Measurements from ENCODE around the gene NKAPD1. TPM values are rescaled to one million over a fixed set of nuclear protein-coding genes. Genes with fewer than 3 reads are reported as not detected.

Gene NKAPD1
- total and polyA plus RNA-seq, 7 donors: 11.1 to 19.4 (median 16.2) TPM

GRCh38 chr11:112029460-112029859 is 44.6 kb upstream of the NKAPD1 start:
- Histone ChIP-seq H3K4me3 (no peak overlapping the region), H3K4me1 (peaks cover 0 to 11% (median 3%) of the 10 kb centered on the region in 4 donors), H3K36me3 (peaks cover 0 to 60% (median 21%) of the 10 kb centered on the region in 4 donors), H3K27me3 (no peaks in the 10 kb centered on the region), H3K9me3 (no peaks in the 10 kb centered on the region), H3K27ac (no peak overlapping the region)
- WGBS, 2 donors: 98 to 99% methylated on average over 2 of the region's 2 CpGs
- TF ChIP-seq POLR2AphosphoS5 (IDR thresholded peaks at IDR 0.05) (no peak), EP300 (IDR thresholded peaks at IDR 0.05) (no peak), POLR2A (IDR thresholded peaks at IDR 0.05) (no peak)
- TF ChIP-seq, protein P1, sequence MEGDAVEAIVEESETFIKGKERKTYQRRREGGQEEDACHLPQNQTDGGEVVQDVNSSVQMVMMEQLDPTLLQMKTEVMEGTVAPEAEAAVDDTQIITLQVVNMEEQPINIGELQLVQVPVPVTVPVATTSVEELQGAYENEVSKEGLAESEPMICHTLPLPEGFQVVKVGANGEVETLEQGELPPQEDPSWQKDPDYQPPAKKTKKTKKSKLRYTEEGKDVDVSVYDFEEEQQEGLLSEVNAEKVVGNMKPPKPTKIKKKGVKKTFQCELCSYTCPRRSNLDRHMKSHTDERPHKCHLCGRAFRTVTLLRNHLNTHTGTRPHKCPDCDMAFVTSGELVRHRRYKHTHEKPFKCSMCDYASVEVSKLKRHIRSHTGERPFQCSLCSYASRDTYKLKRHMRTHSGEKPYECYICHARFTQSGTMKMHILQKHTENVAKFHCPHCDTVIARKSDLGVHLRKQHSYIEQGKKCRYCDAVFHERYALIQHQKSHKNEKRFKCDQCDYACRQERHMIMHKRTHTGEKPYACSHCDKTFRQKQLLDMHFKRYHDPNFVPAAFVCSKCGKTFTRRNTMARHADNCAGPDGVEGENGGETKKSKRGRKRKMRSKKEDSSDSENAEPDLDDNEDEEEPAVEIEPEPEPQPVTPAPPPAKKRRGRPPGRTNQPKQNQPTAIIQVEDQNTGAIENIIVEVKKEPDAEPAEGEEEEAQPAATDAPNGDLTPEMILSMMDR (IDR thresholded peaks at IDR 0.05): no peak
- DNase-seq: no peak
- intact Hi-C loops (cut with DNase I): no loop called here

DNA sequence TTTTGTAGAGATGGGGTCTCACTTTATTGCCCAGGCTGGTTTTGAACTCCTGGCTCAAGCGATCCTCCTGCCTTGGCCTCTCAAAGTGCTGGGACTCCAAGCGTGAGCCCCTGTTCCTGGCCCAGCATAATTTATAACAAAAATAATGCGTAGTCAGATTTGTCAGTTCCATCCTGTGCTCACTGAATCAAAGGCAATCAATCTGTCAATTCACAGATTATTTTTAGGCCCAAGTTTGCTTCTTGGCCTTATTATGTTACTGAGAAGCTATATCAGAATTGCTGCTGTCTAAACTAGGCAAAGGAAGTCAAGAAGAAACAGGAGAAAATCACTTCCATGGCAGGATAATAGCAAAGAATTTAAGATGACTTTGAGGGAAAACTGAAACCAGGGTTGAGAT is 40.2 kb upstream of the NKAPD1 start:
- Histone ChIP-seq H3K4me1 (no peaks in the 10 kb centered on the region), H3K27ac (no peak overlapping the region), H3K9me3 (no peaks in the 10 kb centered on the region), H3K36me3 (peaks cover 0 to 90% (median 32%) of the 10 kb centered on the region in 4 donors), H3K4me3 (no peak overlapping the region), H3K27me3 (no peaks in the 10 kb centered on the region)
- DNase-seq: no peak
- no peak for TF ChIP-seq EP300 (IDR thresholded peaks at IDR 0.05)
- no peak for TF ChIP-seq POLR2AphosphoS5 (IDR thresholded peaks at IDR 0.05)
- no peak for TF ChIP-seq POLR2A (IDR thresholded peaks at IDR 0.05)
- TF ChIP-seq, protein P1 (IDR thresholded peaks at IDR 0.05): no peak
- 94 to 96% methylated on average over 3 of the region's 3 CpGs for WGBS, 2 donors
- intact Hi-C loops (cut with DNase I): no loop called here

GRCh38 chr11:112037527-112037926 is 36.6 kb upstream of the NKAPD1 start:
- no peaks in the 10 kb centered on the region for H3K27me3 ChIP-seq
- DNase-seq: no peak
- H3K4me1 ChIP-seq: no peaks in the 10 kb centered on the region
- no peaks in the 10 kb centered on the region for H3K9me3 ChIP-seq
- intact Hi-C loops (cut with DNase I): no loop called here
- no peak overlapping the region for H3K4me3 ChIP-seq
- TF ChIP-seq, protein P1 (IDR thresholded peaks at IDR 0.05): no peak
- TF ChIP-seq POLR2A (IDR thresholded peaks at IDR 0.05): no peak
- TF ChIP-seq EP300 (IDR thresholded peaks at IDR 0.05): no peak
- no peak for TF ChIP-seq POLR2AphosphoS5 (IDR thresholded peaks at IDR 0.05)
- no peak overlapping the region for H3K27ac ChIP-seq
- H3K36me3 ChIP-seq: peaks cover 0 to 89% (median 32%) of the 10 kb centered on the region in 4 donors

DNA sequence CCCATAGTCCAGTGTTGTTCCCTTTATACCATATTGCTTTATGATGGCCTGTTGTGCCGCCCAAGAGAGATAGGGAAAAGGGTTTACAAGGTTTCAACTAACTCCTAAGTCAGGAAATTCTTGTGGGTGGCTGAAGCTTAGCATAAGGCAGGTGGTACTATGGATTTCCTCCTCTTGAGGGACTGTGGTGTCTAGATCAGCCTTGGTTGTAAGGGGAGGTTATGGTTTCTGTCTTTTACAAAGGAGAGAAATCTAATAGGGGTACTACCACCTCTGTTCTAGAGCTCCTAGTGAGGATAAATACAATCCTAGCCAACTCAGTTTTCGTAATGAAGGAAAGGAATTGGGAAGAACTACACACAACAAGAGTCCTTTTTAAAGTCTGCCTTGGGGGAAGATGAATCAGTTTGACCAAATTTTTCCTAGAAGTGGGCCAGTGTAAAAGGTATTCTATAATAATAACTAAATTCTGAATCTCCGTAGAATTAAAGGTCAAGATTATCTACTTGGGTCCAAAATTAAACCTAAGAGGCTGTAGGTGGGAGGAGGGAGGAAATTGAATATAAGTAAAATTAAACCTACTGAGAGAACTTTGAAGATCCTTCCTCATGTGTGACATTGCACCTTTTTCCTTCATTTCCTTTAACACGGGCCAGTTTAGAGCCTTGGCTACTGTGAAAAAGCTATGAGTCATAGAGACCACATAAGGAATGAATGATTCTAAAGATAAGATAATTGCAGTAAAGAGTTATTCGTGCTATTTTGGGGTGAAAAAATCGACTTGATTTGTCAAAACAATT is 31.7 kb upstream of the NKAPD1 start:
- H3K4me3 ChIP-seq: no peak overlapping the region
- intact Hi-C loops (cut with DNase I): no loop called here
- 47 to 58% methylated on average over 6 of the region's 6 CpGs for WGBS, 2 donors
- TF ChIP-seq, protein P1 (IDR thresholded peaks at IDR 0.05): no peak
- TF ChIP-seq POLR2A (IDR thresholded peaks at IDR 0.05) (no peak), POLR2AphosphoS5 (IDR thresholded peaks at IDR 0.05) (no peak), EP300 (IDR thresholded peaks at IDR 0.05) (no peak)
- H3K27me3 ChIP-seq: no peaks in the 10 kb centered on the region
- peaks cover 0 to 98% (median 40%) of the 10 kb centered on the region in 4 donors for H3K36me3 ChIP-seq
- no peaks in the 10 kb centered on the region for H3K4me1 ChIP-seq
- H3K9me3 ChIP-seq: no peaks in the 10 kb centered on the region
- no peak for DNase-seq
- H3K27ac ChIP-seq: no peak overlapping the region

Data from sigmoid colon (tissue), 7 donors.